Measurements from ENCODE around the gene OR4A15.

Gene OR4A15

DNA sequence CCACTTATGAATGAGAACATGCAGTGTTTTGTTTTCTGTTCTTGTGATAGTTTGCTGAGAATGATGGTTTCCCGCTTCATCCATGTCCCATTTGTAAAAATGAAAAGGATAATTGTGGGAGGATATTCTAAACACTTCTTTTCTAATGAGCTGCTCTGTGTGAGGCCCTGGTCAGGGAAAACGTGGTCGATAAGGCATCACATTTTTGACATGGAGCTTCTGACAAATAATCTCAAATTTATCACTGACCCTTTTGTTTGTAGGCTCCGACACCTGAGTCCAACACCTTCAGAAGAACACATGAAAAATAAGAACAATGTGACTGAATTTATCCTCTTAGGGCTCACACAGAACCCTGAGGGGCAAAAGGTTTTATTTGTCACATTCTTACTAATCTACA lies at the start of gene OR4A15:
TSS of gene OR4A15 (plus strand) at position 301 of the 400 bp plus-strand sequence. CDS start at position 301, 0 bp downstream.
- TF ChIP-seq, protein P1, sequence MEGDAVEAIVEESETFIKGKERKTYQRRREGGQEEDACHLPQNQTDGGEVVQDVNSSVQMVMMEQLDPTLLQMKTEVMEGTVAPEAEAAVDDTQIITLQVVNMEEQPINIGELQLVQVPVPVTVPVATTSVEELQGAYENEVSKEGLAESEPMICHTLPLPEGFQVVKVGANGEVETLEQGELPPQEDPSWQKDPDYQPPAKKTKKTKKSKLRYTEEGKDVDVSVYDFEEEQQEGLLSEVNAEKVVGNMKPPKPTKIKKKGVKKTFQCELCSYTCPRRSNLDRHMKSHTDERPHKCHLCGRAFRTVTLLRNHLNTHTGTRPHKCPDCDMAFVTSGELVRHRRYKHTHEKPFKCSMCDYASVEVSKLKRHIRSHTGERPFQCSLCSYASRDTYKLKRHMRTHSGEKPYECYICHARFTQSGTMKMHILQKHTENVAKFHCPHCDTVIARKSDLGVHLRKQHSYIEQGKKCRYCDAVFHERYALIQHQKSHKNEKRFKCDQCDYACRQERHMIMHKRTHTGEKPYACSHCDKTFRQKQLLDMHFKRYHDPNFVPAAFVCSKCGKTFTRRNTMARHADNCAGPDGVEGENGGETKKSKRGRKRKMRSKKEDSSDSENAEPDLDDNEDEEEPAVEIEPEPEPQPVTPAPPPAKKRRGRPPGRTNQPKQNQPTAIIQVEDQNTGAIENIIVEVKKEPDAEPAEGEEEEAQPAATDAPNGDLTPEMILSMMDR (IDR thresholded peaks at IDR 0.05; ENCODE audit: low read depth, low read length) = no peak
- H3K4me3 ChIP-seq (ENCODE audit: low read depth, low read length) = no peak within 1 kb of the TSS

DNA sequence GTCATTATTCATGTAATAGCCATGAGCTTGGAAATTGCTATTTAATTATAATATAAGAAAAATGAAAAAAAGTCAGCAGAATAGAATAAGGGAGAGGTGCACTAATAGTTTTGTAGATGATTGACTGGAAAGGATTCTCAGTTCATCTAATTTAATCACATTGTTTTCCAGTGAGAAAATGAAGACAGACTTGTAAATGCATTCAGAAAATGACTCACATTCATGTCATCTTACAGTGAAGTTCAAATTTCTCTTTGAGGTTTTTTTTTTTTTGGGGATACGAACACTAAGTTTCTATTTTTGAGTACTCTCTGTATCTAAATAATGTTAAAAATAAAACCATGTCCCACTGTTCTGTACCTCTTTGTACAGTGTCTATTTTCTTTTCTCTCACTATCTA lies 43.3 kb upstream of the OR4A15 start:
- TF ChIP-seq, protein P1 (IDR thresholded peaks at IDR 0.05; ENCODE audit: low read depth, low read length) = no peak
- no peak overlapping the region for H3K4me3 ChIP-seq (ENCODE audit: low read depth, low read length)

DNA sequence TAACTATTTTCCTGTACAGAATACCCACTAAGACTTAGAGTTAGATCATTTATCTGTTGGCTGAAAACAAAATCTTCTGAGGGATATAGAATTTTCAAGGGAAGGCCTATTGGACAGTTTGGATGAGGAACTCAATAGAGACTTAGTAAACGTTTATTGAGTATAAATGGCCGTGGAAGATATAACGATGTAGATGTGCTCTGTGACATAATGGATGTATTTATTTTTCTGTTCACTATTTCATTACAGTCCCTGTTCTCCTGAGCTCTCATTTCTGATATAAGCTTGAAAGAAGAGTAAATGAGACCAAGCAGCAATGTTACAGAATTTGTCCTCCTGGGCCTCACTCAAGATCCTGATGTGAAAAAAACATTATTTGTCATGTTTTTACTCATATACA lies 24.9 kb upstream of the OR4A15 start, which contains the start of gene OR4A16:
TSS of gene OR4A16 (plus strand) at position 301 of the 400 bp plus-strand sequence. CDS start at position 301, 0 bp downstream.
- no peak within 1 kb of the TSS for H3K4me3 ChIP-seq (ENCODE audit: low read depth, low read length)
- TF ChIP-seq, protein P1 (IDR thresholded peaks at IDR 0.05; ENCODE audit: low read depth, low read length) = no peak

DNA sequence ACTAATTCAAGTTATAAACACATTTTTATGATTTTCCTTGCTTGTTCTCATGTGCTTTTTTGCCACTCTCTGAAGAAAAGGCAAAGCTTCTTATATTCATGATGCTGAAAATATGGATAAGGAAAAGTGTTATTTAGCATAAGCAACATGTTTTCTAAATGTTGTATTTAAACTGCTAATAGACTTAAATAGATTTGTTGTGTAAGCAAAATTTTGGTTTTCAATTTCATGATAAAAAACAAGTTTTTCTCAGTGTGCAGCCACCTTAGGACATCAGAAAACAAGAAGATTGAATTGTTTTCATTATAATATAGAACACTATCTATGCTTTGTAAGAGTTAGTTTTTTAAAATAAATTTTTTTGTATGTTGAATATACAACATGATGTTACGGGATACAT lies 22.5 kb upstream of the OR4A15 start:
- H3K4me3 ChIP-seq (ENCODE audit: low read depth, low read length) = no peak overlapping the region
- TF ChIP-seq, protein P1 (IDR thresholded peaks at IDR 0.05; ENCODE audit: low read depth, low read length) = no peak

DNA sequence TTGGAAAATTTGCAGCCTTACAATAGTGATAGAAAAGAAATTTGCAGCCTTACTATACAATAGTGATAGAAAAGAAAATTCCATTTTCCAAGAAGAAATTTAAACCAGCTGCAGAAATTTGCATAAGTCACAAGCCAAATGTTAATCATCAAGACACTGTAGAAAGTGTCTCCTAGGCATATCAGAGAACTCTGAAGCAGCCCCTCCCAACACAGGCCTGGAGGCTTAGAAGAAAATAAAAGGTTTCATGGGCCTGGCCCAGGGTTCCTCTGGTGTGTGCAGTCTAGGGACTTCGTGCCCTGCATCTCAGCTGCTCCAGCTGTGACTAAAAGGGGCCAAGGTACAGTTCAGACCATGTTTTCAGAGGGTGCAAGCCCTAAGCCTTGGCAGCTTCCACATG lies 18.7 kb upstream of the OR4A15 start:
- no peak overlapping the region for H3K4me3 ChIP-seq (ENCODE audit: low read depth, low read length)
- TF ChIP-seq, protein P1 (IDR thresholded peaks at IDR 0.05; ENCODE audit: low read depth, low read length) = no peak

DNA sequence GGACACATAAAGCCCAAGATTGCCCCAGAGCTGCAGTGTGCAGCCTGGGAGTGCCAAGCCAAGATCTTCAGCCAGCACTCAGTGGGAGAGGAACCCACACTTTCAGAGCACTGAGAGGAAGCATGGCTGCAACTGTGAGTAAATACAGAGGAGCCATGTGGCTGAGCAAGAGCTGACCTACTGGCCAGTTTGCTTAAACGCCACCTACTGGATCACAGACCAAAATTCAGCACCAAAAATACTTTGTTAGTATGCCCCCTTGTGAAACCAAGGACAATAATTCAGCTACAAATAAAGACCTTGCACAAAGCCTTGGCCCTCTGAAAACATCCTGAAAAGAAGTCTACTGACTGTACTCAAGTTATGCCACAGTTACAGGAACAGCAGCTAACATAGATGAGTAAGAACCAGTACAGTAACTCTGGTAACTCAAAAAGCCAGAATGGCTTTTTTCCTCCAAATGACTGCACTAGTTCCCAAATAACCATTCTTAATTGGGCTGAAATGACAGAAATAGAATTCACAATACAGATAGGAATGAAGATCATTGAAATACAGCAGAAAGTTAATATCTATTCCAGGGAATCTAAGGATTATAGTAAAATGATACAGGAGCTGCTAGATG lies 10.1 kb upstream of the OR4A15 start:
- TF ChIP-seq, protein P1 (IDR thresholded peaks at IDR 0.05; ENCODE audit: low read depth, low read length) = no peak
- no peak overlapping the region for H3K4me3 ChIP-seq (ENCODE audit: low read depth, low read length)

DNA sequence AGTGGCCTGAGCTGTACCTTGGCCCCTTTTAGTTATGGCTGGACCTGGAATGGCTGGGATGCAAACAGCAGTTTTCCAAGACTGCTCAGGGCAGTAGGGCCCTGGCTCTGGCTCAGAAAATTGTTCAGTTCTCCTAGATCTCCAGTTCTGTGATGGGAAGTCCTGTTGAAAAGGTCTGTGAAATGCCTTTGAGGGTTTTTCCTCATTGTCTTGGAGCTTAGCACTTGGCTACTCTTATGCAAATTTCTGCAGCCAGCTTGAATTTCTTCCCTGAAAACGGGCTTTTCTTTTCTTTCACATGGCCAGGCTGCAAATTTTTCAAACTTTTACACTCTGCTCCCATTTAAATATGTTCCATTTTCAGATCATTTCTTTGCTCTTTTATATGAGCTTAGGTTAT lies 33.2 kb downstream of the OR4A15 start:
- TF ChIP-seq, protein P1 (IDR thresholded peaks at IDR 0.05; ENCODE audit: low read depth, low read length) = no peak
- no peak overlapping the region for H3K4me3 ChIP-seq (ENCODE audit: low read depth, low read length)
